HFFc6 (cell line): ENCODE results near the gene USP6NL. TPM values are rescaled to one million over a fixed set of nuclear protein-coding genes. Genes with fewer than 3 reads are reported as not detected.

Experiments
- DNase-seq: peaks from one replicate; pipeline ENCODE4 v3.0.0-alpha.2; 2018
- H3K27ac Mint-ChIP-seq: 2 replicates; pipeline ENCODE4 v1.8.0; 2020; ENCODE audit warnings: mild to moderate bottlenecking, mixed read lengths
- H3K27me3 Mint-ChIP-seq: 2 replicates; pipeline ENCODE4 v1.8.0; 2021; ENCODE audit warnings: mild to moderate bottlenecking, moderate library complexity, mixed read lengths; ENCODE audit not compliant: insufficient read depth
- H3K36me3 Mint-ChIP-seq: 2 replicates; pipeline ENCODE4 v1.8.0; 2021; ENCODE audit warnings: low read depth, mixed read lengths
- H3K4me1 Mint-ChIP-seq: 2 replicates; pipeline ENCODE4 v1.8.0; 2020; ENCODE audit warnings: low read depth, mixed read lengths
- H3K4me3 Mint-ChIP-seq: 2 replicates; pipeline ENCODE4 v1.8.0; 2020; ENCODE audit warnings: mild to moderate bottlenecking, moderate library complexity, mixed read lengths
- H3K9me3 Mint-ChIP-seq: 2 replicates; pipeline ENCODE4 v1.8.0; 2020; ENCODE audit warnings: mild to moderate bottlenecking, mixed read lengths
- CTCF ChIP-seq: fragments of 200-600 bp; sonication (generic); IDR thresholded peaks from 2 replicates; pipeline ENCODE4 v1.5.0; 2021; ENCODE audit warnings: antibody characterized with exemption, mild to moderate bottlenecking
- total RNA-seq, 6 experiments: library from RNA; stranded (reverse); fragmentation: NEBNext Ultra II Directional; extraction: Animal tissue kit (Norgen Biotek cat#: 25700); gene quantifications; 2 replicates in 1 of 6; 3 replicates in 5 of 6; pipeline ENCODE4 v1.2.3, GENCODE V29; 2021

The USP6NL gene
- total RNA-seq, 6 experiments from 2014 or later = 9.8 to 13.3 (median 11.8) TPM

GRCh38 chr10:11443468-11444154, 167.8 kb downstream of the USP6NL start:
- DNase-seq = no peak
- no peaks in the 10 kb centered on the region; the same call in 1 of the 2 replicates for H3K9me3 Mint-ChIP-seq
- H3K4me1 Mint-ChIP-seq = no peaks in the 10 kb centered on the region
- H3K4me3 Mint-ChIP-seq = no peak overlapping the region
- H3K27me3 Mint-ChIP-seq = peaks cover 30% of the 10 kb centered on the region
- H3K27ac Mint-ChIP-seq = no peak overlapping the region
- H3K36me3 Mint-ChIP-seq = no peaks in the 10 kb centered on the region
- TF ChIP-seq CTCF = no peak

GRCh38 chr10:11442001-11442773, 169.3 kb downstream of the USP6NL start:
- no peaks in the 10 kb centered on the region; the same call in 1 of the 2 replicates for H3K9me3 Mint-ChIP-seq
- no peak overlapping the region for H3K4me3 Mint-ChIP-seq
- TF ChIP-seq CTCF = no peak
- no peaks in the 10 kb centered on the region for H3K36me3 Mint-ChIP-seq
- no peak overlapping the region for H3K27ac Mint-ChIP-seq
- H3K27me3 Mint-ChIP-seq = peaks cover 32% of the 10 kb centered on the region
- no peaks in the 10 kb centered on the region for H3K4me1 Mint-ChIP-seq
- DNase-seq = no peak

GRCh38 chr10:11441151-11441535, 170.3 kb downstream of the USP6NL start:
- no peaks in the 10 kb centered on the region for H3K36me3 Mint-ChIP-seq
- DNase-seq = no peak
- H3K4me1 Mint-ChIP-seq = no peaks in the 10 kb centered on the region
- no peak for TF ChIP-seq CTCF
- no peak overlapping the region for H3K27ac Mint-ChIP-seq
- H3K27me3 Mint-ChIP-seq = peaks cover 29% of the 10 kb centered on the region
- no peak overlapping the region for H3K4me3 Mint-ChIP-seq
- H3K9me3 Mint-ChIP-seq = no peaks in the 10 kb centered on the region; the same call in 1 of the 2 replicates

GRCh38 chr10:11440250-11441150, 170.9 kb downstream of the USP6NL start:
- no peaks in the 10 kb centered on the region; the same call in 1 of the 2 replicates for H3K9me3 Mint-ChIP-seq
- no peak for TF ChIP-seq CTCF
- H3K27ac Mint-ChIP-seq = no peak overlapping the region
- no peaks in the 10 kb centered on the region for H3K36me3 Mint-ChIP-seq
- H3K27me3 Mint-ChIP-seq = peaks cover 25% of the 10 kb centered on the region
- no peak overlapping the region for H3K4me3 Mint-ChIP-seq
- no peak for DNase-seq
- no peaks in the 10 kb centered on the region for H3K4me1 Mint-ChIP-seq

GRCh38 chr10:11439523-11440053, 171.9 kb downstream of the USP6NL start:
- Mint-ChIP-seq H3K9me3 (no peaks in the 10 kb centered on the region; the same call in 1 of the 2 replicates), H3K27me3 (peaks cover 25% of the 10 kb centered on the region), H3K36me3 (no peaks in the 10 kb centered on the region), H3K27ac (no peak overlapping the region), H3K4me3 (no peak overlapping the region), H3K4me1 (no peaks in the 10 kb centered on the region)
- DNase-seq = no peak
- TF ChIP-seq CTCF = no peak
